Measurements from ENCODE around the gene CENPL. TPM values are rescaled to one million over a fixed set of nuclear protein-coding genes. Genes with fewer than 3 reads are reported as not detected.

Gene CENPL
- total and polyA plus RNA-seq, 9 of the 15 experiments (the other 6 are each of a cell fraction or from before 2014, with no cell fraction given) = 33.0 to 52.7 (median 39.7) TPM

- H3K79me2 ChIP-seq (ENCODE audit: control insufficient read depth, insufficient read depth, low read length) = peaks cover 18% of the 10 kb centered on the region
- 85% methylated on average over 1 of the region's 1 CpG for WGBS (ENCODE audit: insufficient coverage, low coverage, missing lambda C conversion rate)
- no peaks in the 10 kb centered on the region for H3K9me3 ChIP-seq (replicated peaks; ENCODE audit: control insufficient read depth, insufficient read depth, low read depth, low read length)
- H3K27ac ChIP-seq (ENCODE audit: extremely low read depth, low read depth, low read length) = no peak overlapping the region
- ChIA-PET CTCF (ENCODE audit: low intra/inter-chr PET ratio) (no interaction called here), POLR2A (interaction anchor here (0.6 to 9.7 kb wide), 7 partner anchors 6 to 1265 kb away, joined by 4 to 183 read pairs (median 12); partner anchors contain the start of genes CENPL, DARS2, GAS5 and ZBTB37)
- peaks cover 0 to 3% of the 10 kb centered on the region in 2 experiments; a peak in 2 of 5 replicates for H3K4me1 ChIP-seq (replicated peaks in 1 of 2; ENCODE audit: control insufficient read depth in 2 of 2, insufficient read depth in 2 of 2, low read length in 2 of 2)
- ATAC-seq (no peak), DNase-seq (ENCODE audit: extremely low read depth in 1 of 4, low spot score in 3 of 4) (no peak), FAIRE-seq (no peak)
- no TSS peak for BruUV-seq (replicated peaks)
- H3K36me3 ChIP-seq (ENCODE audit: control insufficient read depth, insufficient read depth, low read length) = peaks cover 71% of the 10 kb centered on the region
- H3K27me3 ChIP-seq (ENCODE audit: control insufficient read depth in 2 of 2, insufficient read depth in 2 of 2, low read length in 2 of 2) = no peaks in the 10 kb centered on the region
- intact Hi-C loops (cut with micrococcal nuclease) (no loop called here), in situ Hi-C loops (cut with MboI) (no loop called here)
- no peak overlapping the region for H3K4me3 ChIP-seq
- no peak overlapping the region for H3K4me2 ChIP-seq (ENCODE audit: insufficient read depth, low read length)
- peaks cover 24% of the 10 kb centered on the region for H4K20me1 ChIP-seq (replicated peaks; ENCODE audit: control insufficient read depth, insufficient read depth, low read length)
- H3K9ac ChIP-seq (ENCODE audit: insufficient read depth in 1 of 2, low read depth in 2 of 2, low read length in 2 of 2) = no peak overlapping the region
- peaks cover 2% of the 10 kb centered on the region for H3K9me1 ChIP-seq (ENCODE audit: control insufficient read depth, insufficient read depth, low read length)
- H2AFZ ChIP-seq (ENCODE audit: low read depth, low read length) = no peak overlapping the region
- peak; percentile 41 for TF ChIP-seq U2AF1 (optimal IDR thresholded peaks at IDR 0.05; ENCODE audit: low read depth, low read length)
- TF ChIP-seq CHAMP1 (IDR thresholded peaks at IDR 0.05) = no peak
- no peak for TF ChIP-seq ZNF507 (tag; conservative IDR thresholded peaks at IDR 0.05)
- no peak for TF ChIP-seq CREM (IDR thresholded peaks at IDR 0.05; ENCODE audit: low read depth)
- TF ChIP-seq DNMT1 (IDR thresholded peaks at IDR 0.05) = no peak
- peak; percentile 7; the same call in 1 of the 2 replicates for TF ChIP-seq DEAF1 (CRISPR knock-in tag; IDR thresholded peaks at IDR 0.05)
- no peak for TF ChIP-seq NBN (IDR thresholded peaks at IDR 0.05; ENCODE audit: low read depth)
- TF ChIP-seq EZH2 (IDR thresholded peaks at IDR 0.05; ENCODE audit: borderline replicate concordance, low read depth, low read length) = no peak
- no peak for TF ChIP-seq ETS2 (tag; IDR thresholded peaks at IDR 0.05; ENCODE audit: borderline replicate concordance, poor library complexity, severe bottlenecking)
- TF ChIP-seq ZNF316 (IDR thresholded peaks at IDR 0.05) = no peak
- no peak for TF ChIP-seq ARID2 (IDR thresholded peaks at IDR 0.05)
- no peak for TF ChIP-seq HINFP (tag; conservative IDR thresholded peaks at IDR 0.05; ENCODE audit: low read depth)
- TF ChIP-seq RBFOX2 (IDR thresholded peaks at IDR 0.05; ENCODE audit: low read depth, low read length) = peak; percentile 14; the same call in 1 of the 2 replicates
- TF ChIP-seq PTTG1 (tag; IDR thresholded peaks at IDR 0.05; ENCODE audit: low read depth) = no peak
- no peak for TF ChIP-seq SIX5 (IDR thresholded peaks at IDR 0.05; ENCODE audit: borderline replicate concordance in 1 of 2, insufficient read depth in 1 of 2, low read depth in 1 of 2, low read length in 2 of 2)
- TF ChIP-seq CGGBP1 (CRISPR knock-in tag; IDR thresholded peaks at IDR 0.05) = no peak
- TF ChIP-seq POLR2H (tag; IDR thresholded peaks at IDR 0.05; ENCODE audit: low read depth) = 0 out of 2 replicates have a peak, but pooled peaks have one; percentile 11
- no peak for TF ChIP-seq CC2D1A (IDR thresholded peaks at IDR 0.05)
Measured at GRCh38 chr1:173860065-173860464, 35.4 kb upstream of the CENPL start.
